Activated T-cell treated with anti-CD3 and anti-CD28 coated beads for 24 hours (primary cell): ENCODE data around the gene UBE2J2.
"Not testable (repeated sequence)": the region's sequence is repeated elsewhere in the genome, so short reads cannot be mapped to it uniquely, and the experiment has no call there.

Experiments
- DNase-seq: peaks from one replicate; pipeline ENCODE4 v3.0.0-alpha.2; 2020; ENCODE audit warnings: low read depth

Gene UBE2J2

DNA sequence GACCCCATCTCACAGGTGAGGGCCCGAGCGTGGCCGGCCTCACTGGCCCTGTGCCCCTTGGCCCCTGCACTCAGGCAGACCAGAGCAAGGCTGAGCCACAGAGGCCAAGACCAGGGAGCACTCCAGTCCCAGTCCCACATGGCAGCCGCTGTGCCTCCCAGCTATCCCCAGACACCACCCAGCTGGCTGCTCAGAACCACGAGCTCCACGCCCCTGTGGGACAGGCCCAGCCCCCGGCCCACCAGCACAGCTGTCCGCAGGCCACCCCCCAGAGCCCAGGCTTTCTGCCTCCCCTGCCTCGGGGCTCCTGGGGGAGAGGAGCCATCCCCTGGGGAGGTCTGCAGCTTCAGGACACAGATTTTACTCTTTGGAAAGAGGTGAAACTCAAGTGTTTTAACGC lies 18.0 kb downstream of the UBE2J2 start:
- DNase-seq: no peak

DNA sequence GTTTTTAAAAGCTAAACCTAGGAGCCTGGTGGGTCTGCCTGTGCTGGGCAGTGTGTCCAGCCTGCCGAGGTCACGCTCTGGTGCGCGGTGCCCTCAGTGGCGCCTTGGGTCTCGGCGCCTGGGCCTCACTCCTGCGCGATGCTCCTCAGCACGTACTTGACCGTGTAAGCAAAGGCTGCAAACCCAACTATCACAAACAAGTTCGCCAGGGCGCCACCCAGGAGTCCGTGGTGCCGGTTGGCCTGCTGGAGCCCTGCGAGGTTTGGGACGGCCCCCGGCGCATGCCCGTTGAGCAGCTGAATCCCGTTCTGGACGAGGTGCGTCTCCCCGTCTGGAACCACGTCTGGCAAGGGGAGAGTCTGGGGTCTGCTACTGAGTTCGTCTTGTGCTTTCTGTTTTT lies 18.6 kb downstream of the UBE2J2 start:
- no peak for DNase-seq

DNA sequence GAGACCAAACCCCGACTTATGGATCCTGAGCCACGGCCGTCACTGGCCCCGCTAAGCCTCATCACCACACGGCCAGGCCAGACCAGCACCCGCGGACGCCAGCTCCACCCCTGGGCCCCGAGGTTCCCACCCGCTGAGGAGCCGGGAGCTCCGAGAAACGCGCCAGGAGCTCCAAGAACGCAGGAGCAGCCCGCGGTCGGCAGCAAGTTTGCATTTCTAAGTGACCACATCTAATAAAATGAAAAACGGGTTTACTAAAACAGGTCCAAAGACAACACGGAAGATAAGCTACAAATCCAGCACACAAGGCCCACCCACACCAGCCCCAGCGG lies 19.0 kb downstream of the UBE2J2 start:
- no peak for DNase-seq

DNA sequence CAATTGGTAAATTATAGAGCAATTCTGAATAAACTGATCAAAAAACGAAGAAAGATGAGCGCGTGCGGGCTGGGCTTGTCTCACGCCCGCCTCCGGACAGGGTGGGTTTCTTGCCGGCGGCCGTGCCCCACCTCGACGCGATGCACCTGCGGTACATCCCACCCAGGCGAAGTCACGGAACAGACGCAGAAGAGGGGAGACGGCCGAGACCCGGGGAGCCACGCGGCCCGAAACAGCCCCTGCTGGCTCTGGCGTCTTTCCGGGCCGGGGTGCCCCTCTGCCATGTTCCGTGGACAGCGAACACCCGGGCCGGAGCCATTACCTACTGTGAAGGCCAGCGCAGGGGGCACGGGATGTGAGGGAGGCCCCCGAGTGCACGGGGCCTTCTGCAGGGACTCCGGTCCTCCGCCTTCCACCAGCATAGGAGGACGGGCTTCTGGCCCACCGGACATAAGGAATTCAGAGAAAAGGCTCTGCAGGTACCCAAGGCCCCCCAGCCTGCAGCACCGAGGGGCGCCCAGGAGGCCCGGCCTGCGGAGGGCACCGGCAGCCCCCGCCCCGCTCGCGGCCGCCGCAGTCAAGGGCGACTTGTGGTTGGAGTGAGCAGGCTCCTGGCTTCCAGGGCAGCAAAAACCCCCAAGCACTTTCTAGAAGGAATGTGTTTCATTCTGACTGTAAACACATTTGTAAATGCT lies 19.5 kb downstream of the UBE2J2 start:
- no peak for DNase-seq

DNA sequence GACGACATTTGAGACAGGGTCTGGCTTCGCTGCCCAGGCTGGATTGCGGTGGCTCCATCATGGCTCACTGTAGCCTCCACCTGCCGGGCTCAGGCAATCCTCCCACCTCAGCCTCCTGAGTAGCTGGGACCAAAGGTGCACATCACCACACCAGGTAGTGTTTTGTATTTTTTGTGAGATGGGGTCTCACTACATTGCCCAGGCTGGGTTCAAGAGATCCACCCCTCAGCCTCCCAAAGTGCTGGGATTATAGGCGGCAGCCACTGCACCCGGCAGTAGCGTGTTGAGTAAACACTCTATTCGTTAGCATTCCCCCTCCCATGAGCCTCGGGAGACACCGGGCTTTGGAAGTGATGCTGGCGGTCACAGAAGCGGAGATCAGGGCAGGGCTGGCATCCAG lies 20.3 kb downstream of the UBE2J2 start:
- DNase-seq: no peak

DNA sequence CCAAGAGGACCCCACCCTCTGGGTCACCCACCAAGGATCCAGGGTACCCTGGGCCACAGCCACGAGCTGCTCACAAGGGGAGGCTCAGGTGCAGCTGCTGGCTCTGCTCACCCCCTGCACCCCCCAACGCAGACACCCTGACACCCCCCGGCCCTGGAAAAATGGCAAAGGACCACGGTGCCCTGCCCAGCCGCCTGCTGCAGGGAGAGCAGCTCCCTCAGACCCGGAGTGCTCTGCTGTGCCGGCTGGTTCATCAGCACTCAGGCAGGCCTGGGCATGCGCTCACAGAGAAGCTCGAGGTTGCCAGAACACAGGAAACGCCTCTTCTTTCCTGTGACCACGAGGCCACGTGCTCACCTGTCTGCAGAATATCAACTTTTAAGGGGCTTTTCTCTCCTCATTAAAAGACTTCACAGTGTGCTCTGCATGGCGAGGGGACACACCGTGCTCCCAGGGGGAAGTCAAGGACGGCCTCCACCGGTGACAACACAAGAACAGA lies 22.8 kb downstream of the UBE2J2 start:
- DNase-seq: peak; percentile 54

DNA sequence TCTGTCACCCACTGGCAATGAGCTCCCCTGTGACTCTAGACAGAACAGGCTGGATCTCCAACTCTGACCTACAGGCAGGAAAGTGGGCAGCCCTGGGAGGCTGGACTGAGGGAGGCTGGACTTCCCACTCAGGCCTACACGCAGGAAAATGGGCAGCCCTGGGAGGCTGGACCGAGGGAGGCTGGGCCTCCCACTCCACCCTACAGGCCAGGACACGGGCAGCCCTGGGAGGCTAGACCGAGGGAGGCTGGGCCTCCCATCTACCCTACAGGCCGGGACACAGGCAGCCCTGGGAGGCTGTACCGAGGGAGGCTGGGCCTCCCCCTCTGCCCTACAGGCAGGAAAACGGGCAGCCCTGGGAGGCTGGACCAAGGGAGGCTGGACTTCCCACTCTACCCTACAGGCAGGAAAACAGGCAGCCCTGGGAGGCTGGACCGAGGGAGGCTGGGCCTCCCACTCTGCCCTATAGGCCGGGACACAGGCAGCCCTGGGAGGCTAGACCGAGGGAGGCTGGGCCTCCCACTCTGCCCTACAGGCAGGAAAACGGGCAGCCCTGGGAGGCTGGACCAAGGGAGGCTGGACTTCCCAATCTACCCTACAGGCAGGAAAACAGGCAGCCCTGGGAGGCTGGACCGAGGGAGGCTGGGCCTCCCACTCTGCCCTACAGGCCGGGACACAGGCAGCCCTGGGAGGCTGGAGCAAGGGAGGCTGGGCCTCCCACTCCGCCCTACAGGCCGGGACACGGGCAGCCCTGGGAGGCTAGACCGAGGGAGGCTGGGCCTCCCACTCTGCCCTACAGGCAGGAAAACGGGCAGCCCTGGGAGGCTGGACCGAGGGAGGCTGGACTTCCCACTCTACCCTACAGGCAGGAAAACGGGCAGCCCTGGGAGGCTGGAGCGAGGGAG lies 25.4 kb downstream of the UBE2J2 start:
- DNase-seq: not testable (repeated sequence)

DNA sequence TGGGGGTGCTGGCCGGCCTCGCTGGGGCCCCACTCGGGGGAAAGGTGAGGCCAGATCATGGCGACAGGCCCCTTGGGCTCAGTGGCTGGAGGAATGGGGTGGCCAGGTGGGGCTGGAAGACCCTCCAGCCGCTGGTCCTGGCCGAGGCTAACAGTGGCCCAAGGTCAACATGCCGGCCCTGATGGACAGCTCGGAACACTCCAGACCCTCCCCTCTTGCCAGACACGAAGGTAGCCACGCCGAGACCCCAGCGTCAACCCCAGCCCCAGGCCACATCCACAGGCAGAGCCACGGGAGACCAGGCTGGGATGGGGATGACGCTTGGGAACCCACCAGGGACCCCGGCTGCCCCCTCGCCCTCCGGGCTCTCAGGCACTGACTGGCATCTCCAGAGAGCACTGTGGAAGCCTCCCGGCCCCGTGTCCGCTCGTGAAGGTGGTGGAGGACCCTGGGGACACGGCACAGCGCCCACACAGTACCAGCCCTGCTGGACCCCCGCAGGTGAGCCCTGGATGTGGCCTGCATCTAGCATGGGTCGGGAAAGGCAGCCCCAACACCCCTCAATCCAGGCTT lies 26.2 kb downstream of the UBE2J2 start:
- no peak for DNase-seq

DNA sequence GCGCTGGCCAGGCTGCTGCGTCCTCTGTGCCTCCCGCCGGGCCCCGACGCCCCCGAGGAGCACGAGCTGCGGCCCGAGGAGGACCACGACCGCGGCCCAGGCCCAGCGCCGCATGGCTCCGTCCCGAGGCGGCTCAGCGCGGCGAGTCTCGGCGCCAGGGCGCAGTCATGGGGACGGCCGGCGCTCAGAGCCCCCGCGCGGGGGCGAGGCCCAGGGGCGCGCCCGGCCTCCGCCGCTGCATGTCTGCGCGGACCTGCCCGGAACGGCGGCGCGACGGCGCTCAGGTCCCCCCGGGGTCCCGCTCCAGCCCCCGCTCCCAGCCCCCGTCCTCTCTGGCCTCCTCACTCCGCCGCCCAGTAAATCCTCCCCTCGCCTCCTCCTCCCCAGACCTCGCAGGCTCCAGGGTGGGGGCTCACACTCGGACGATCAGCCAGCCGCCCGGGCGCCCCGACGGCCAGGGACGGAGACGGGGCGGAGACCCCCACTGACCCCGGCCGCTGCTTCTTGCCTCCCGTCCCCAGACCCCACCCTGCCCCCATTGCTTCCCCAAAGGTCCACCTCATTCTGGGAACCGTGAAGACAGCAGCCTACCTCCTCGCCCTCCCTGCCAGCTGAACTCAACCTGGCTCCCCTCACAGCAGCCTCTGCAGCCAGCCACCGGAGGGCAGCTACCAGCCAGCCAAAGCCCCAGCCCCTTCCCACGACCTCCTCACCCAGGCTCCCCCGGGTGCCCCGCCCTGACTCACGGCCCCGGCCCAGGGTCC lies 26.9 kb downstream of the UBE2J2 start, which contains the start of gene C1QTNF12:
TSS of gene C1QTNF12 (minus strand) at position 146 of the 764 bp plus-strand sequence. CDS start at position 114, 32 bp downstream.
- DNase-seq: no peak

DNA sequence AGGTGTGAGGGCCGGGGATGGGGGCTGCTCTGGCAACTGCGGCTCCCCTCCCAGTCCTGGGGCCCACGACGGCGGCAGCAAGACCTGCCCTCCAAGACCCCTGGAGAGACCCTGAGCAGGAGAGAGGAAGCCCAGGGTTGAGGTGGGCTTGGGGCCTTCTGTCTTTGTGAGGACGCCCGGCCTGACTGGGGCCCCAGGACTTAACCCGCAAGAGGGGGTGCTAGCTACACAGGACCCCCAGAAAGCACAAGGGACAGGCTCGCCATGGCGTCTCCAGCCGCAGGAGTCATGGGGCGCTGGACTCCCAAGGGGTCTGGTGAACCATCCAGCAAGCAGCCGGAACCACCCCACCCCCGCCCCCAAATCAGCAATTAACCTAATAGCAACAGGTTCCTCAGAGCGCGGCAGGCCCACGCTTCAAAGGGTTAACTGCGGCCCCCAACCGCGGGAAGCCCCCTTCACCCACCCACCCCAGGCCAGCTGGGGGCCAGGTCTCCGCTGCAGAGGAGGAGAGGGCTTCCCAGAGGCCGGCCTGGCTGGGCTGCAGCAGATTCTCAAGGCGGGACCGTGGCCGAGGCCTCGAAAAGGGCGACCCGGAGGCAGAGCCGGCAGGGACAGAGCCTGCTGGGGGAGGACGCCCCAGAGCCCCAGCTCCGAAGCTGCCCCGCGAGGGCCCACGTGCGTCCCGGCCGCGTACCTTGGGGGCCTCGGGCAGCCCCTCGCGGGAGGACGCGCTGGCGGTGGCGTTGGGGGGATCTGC lies 27.7 kb downstream of the UBE2J2 start:
- DNase-seq: no peak

DNA sequence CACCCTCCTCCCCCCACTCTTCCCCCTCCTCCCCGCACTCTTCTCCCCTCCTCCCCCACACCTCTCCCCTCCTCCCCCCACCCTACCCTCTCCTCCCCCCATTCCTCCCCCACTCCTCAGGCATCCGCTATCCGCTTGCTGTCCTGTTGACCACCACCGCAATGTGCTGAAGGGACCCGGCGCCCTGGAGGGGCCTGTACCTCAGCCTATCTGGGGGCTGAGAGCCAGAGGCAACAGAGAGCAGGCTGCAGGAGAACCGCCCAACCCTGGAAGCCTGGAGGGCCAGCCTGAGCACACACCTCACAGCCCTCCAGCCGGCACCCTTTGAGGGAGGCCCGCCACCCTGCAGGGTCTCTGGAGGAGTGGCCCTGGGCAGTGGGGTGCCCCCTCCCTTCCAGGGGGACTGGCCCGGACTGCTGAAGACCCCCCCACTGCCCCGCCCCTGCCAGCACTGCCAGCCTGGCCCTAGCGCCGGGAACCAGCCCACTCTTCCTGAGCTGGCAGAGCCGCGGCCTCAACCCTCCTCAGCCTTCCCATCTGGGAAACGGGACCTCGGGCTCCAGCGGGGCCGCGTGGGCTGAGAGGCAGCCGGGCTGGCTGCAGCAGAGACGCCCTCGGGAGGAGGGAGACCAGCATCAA lies 28.4 kb downstream of the UBE2J2 start:
- no peak for DNase-seq

DNA sequence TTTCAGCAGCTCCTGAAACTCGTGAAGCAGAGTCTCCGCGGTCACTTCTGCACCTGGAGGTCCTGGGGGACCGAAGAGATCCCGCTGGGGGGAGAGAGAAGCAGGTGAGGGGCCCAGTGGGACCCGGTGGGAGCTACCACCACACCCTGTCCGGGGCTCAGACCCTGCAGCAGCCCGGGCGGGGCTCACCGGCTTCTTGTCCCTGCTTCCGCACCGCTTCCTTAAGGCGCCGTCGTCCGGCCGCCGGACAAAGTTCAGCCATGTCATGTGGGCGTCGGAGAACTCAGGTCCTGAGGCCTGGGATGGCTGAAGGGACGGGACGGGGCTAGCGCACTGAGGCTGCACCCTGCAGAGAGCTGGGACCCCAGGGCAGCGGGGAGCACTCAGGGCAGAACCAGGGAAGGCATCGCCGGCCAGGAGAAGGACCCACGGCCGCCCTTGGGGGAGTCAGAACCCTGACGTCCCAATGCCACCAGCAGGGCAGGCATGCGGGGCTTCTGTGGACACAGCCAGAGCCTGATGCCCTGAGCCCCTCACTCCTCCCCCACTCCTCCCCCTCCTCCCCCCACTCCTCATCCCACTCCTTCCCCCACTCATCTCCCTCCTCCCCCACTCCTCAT lies 29.4 kb downstream of the UBE2J2 start:
- DNase-seq: no peak

DNA sequence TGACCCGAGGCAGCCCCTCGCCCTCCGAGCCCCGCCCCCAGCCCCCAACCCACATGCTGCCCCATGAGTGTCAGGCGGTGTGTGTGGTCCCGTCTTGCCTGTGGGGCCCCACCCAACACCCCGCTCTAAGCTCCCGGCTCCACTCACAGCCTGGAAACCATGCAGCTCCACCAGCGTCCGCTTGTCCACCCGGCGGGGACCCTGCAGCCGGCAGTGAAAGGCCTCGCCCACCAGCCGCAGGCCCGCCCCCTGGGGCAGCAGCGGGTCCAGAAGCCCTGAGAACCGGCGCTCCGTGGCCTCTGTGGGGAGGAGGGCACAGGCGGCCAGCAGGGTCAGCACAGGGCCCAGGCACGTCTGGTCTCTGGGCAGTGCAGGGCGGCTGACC lies 29.9 kb downstream of the UBE2J2 start:
- DNase-seq: no peak

DNA sequence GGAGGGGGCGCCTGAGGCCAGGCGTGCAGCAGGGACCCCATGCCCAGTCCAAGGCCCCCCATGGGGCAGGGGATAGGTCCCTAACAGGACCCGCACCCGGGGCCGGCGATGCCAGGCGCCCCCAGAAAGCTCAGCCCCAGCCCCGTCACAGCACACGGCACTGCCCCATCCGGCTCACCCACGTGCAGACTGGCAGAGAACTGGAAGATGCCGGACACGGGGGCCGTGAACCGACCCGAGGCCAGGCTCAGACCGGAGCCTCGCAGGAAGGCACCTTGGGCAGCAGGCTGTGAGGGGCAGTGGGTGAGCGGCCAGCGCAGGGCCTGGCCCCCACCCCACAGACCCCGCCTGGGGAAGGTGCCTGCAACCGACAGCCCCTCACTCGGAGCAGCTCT lies 30.4 kb downstream of the UBE2J2 start:
- DNase-seq: no peak

DNA sequence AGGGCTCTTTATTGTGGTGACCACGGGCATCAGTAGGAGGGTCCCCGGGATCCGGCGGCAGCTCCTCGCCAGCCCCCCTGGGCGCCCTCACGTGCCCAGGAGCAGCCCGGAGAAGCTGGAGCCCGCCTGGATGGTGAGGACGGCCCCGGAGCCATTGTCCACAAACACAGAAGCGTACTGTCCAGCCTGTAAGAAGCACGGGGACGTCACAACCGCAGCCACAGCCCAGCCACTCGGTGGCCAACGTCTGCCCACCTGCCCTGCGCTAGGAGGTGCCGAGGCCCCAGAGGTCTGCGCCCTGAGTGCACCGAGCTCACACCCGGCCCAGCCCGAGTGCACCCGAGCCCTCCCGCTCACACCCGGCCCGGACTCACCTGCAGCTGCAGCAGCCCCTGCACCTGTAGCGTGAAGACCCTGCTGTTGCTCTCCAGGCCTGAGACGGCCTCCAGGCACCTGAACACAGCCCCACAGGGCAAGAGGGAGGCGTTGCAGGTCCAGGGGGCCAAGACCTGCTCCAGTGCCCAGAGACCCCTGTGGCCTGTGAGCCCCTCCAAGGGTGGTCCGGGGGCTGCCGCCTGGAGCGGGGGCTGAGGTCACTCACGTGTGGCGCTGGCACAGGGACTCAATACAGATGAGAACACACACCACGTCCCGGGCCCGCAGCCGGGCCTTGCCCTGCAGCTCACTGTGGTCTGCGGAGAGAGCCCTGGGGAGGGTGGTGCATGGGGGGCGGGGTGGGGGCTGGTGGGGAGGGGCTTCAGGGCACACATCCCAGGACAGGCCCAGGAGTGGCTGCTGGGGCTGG lies 31.0 kb downstream of the UBE2J2 start:
- DNase-seq: no peak

DNA sequence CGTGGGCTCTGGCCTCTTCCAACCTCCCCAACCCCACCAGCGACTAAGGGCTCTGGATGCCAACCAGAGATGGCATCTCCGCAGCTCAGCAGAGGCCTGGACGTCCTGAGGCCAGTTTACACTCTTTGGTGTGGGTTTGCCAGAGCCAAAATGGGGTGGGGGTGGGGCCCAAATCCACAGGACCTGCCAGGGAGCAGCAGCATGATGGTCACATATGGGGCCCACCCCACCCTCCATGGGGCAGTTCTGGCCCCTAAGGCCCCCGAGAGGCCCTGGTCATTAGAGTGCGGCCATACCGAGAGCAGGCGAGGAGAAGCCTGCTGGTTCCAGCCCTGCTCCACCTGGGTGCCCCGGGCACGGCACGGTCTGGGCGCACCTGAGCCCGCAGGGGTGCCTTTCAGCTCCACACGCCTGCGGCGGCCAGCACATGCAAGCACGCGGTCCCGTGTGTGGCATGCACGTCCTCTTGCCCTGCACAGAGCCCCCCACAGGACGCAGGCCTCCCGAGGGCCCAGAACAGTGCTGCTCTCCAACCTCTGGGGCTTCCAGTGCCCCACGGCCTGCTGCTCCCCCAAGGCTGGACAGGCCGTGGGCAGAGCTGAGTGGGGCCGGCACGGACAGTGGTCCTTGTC lies 31.9 kb downstream of the UBE2J2 start:
- no peak for DNase-seq

DNA sequence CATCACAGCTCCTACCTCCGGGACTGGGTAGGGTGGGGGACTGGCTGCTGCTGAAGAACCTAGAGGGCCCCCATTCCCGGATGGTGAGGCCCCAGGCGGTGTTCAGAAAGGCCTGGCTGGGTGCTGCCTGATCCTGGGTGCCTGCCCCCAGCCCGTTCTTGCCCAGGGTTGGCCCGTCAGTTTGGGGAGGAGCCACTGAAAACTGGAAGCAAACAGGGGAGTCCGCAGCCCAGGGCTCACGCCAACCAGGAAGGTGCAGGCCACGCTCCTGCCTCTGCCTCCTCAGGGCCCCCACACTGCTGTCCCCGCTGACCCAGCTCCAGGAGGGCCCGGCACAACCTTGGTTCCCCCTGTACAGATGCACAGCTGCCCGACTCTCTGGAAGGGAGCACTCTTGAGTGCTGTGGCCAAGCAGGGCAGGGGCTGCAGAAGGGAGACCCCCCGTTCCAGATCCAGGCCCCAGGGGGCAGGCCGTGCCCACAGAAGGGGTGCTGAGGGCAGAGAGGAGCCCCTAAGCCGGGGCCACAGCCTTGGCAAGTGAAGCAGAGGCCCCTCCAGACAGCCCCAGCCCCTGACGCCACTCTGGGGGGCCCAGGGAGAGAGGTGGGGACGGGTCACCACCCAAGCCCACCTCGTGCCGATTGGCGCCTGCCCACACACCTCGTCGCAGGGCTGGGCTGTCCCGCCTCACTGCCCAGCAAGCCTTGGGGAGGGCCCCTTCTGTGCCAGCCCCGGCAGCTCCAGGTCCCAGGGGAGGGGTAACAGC lies 32.6 kb downstream of the UBE2J2 start:
- DNase-seq: no peak

DNA sequence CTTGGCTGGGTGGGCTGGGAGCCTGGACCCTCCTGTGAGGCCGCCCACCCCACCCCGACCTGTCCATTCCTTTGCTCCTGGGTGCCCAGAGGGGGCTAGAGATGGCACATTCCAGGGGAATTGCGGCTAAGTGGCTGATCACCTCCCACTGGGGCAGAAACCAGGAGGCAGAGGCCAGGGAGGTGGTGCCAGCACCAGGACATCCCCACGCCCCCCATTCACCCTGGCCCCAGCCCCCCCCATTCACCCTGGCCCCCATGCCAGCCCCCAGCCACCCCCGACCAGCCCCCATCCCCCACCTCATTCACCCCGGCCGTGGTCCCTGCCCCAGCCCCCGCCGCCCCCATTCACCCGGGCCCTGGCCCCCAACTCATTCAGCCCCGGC lies 33.3 kb downstream of the UBE2J2 start:
- DNase-seq: no peak
